AG09309 (cell line): ENCODE results near the gene TXLNA.

Experiments
- DNase-seq: peaks from one replicate; pipeline ENCODE4 v3.0.0-alpha.2; 2010; ENCODE audit warnings: low read depth
- H3K4me3 ChIP-seq: 2 replicates; pipeline ENCODE4 v1.5.1; 2011; ENCODE audit warnings: mild to moderate bottlenecking, low read depth, low read length, moderate library complexity; ENCODE audit not compliant: control insufficient read depth
- TF ChIP-seq, protein P1 (sequence below): IDR thresholded peaks from 2 replicates; pipeline ENCODE4 v1.5.1; 2011; ENCODE audit warnings: mild to moderate bottlenecking, low read depth, low read length, inconsistent platforms; ENCODE audit not compliant: insufficient read depth, control insufficient read depth; ENCODE audit errors: missing control alignments

TXLNA gene

DNA sequence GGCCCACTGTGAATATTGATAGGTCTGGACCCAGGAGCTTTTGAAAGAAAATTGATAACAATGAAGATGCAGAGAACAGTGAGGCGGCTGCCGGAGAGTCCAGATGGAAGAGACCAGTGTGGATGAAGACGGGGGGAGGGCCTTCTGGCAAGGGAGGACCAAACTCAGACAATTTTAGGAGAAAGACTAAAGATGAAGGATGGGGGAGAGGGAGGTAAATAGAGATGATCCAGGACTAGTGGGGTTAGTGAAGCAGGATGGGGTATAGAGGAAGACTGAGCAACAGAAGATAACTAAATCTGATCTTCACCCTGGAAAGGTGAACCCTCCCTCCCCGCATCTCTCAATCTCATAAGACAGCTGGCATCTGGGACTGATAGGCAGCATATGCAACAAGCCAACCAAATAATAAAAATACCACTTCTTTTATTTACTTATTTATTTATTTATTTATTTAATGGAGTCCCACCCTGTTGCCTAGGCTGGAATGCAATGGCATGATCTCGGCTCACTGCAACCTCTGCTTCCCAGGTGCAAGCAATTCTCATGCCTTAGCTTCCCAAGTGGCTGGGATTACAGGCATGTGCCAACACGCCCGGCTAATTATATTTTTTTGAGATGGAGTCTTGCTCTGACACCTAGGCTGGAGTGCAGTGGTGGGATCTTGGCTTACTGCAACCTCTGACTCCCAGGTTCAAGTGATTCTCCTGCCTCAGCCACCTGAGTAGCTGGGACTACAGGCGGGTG, 53.3 kb downstream of the TXLNA start:
- no peak for DNase-seq
- TF ChIP-seq, protein P1, sequence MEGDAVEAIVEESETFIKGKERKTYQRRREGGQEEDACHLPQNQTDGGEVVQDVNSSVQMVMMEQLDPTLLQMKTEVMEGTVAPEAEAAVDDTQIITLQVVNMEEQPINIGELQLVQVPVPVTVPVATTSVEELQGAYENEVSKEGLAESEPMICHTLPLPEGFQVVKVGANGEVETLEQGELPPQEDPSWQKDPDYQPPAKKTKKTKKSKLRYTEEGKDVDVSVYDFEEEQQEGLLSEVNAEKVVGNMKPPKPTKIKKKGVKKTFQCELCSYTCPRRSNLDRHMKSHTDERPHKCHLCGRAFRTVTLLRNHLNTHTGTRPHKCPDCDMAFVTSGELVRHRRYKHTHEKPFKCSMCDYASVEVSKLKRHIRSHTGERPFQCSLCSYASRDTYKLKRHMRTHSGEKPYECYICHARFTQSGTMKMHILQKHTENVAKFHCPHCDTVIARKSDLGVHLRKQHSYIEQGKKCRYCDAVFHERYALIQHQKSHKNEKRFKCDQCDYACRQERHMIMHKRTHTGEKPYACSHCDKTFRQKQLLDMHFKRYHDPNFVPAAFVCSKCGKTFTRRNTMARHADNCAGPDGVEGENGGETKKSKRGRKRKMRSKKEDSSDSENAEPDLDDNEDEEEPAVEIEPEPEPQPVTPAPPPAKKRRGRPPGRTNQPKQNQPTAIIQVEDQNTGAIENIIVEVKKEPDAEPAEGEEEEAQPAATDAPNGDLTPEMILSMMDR: no peak
- H3K4me3 ChIP-seq: no peak overlapping the region

DNA sequence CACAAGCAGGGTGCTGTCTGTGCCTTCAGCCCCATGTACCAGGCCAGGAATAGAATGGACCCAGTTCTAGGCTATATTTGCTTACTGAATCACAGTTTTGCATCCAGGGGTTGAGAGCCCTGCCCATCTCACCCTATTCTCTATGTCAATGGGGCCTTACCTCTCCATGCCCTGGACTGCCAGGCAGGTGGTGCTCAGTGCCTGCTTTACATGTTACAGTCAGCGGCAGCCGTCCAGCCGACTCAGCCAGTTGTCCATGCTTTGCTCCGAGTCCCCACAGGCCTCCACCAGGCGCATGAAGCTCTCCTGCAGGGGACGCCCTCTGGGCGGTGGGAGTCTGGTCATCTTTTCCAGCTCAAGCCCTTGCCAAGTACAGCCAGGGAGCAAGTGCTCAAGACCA, 55.3 kb downstream of the TXLNA start:
- H3K4me3 ChIP-seq: no peak overlapping the region
- TF ChIP-seq, protein P1: no peak
- no peak for DNase-seq

DNA sequence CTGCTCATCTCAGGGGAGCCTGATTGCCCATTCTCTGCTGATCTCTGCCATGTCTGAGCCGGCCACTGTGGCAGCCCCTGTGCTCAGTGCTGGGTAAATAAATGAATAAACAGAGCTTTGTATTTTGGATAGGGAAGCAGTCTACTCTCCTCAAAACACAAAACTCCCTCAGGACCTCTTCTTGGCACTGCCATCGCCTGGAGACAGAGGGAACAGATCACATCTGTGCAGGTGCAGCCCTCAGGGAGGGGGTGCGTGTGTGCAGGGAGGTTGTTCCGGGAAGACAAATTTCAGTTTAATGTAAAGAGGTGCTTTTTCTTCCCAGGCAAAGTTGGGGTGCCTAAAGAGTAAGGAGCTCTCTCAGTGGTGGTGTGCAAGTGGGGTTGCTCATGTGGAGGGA, 59.9 kb downstream of the TXLNA start:
- no peak overlapping the region for H3K4me3 ChIP-seq
- no peak for DNase-seq
- TF ChIP-seq, protein P1: no peak

DNA sequence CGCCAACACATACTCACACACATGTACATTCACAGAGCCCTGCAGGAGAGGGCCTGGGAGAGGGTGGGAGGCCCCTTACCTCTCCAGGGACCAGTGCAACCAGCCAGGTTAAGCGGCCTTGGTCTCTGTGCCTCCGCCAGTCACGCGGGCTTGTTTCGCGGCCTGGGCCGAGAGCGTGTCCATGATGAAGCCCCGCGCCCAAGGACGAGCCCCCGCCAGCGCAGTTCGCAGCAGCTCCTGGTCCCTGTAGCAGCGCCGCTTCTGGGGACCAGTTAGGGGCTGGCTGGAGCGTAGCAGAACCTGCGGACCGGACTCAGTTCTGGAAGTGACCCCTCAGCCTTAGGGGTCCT, 60.3 kb downstream of the TXLNA start:
- no peak for DNase-seq
- TF ChIP-seq, protein P1: no peak
- H3K4me3 ChIP-seq: peak overlapping the region; percentile 67; the same call in 1 of the 2 replicates

DNA sequence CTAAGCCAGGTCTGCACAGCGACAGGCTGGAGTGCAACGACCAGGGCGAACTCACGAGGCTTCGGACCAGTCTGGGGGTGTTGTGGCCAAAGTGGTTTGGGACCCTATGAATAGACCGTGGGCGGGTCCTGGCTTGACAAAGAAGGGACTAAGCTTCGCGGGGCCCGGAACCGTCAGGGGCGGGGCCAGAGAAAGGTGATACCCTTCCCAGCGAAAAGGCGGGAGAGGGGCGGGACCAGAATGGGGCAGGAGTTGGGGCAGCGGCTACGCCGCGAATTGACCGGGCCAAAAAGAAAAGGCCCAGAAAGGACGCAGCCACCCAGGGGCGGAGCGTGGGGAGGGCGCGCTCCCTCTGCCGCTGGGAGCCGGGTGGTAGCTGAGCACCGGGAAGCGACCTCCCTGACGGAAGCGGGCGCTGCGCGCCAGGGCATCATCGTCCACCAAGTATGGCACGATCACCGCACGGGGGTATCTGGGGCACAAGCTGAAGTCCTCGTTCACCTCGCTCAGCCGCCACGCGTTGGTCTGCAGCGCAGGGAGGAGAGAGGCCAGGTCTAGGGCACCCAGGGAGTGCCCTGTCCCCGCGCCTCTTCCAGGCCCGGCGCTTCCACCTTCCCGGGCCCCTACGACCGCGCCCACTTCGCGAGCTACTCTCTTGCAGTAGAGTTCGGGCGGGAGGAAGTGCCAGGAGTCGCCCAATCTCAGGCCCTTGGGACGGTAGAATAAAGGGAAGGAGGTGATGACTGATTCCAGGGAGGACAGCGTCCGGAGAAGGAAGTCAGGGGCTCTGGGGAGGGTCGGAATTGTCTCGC, 60.9 kb downstream of the TXLNA start:
- TF ChIP-seq, protein P1: peak; percentile 34
- no peak for DNase-seq
- peak overlapping the region; percentile 67 for H3K4me3 ChIP-seq

DNA sequence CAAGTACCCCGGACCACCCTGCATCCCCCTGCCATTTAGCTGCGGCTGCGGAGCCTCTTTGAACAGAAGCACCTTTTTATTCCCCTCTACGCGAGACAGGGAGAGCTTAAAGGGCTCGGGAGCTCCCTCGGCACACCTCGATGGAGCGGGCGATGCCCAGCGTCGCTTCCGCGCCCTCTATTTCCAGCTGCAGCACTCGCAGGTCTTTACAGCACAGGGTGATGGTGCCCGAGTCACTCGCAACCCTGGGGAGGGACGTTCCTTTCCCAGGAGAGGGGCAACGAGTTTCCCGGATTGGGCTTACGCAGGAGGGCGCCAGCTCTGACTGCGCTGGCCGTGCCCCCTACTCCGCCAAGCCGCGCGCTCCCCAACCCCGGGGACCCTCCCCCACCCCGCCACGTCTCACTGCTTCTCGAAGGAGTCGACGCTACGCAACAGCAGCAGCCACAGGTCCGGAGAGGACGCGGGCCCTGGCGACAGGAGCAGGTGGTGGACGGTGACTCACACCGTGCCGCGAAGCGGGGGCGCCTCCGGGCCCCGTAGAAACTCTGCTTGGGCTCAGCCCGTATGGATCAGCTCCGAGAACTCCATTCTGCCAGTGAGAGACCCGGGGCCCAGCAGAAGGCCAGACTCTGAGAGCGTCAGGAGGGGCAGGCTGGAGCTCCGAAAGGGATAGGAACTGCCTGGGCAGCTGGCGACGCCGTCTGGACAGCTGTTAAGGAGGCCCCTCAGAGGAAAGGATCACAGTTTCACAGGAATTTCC, 61.7 kb downstream of the TXLNA start:
- TF ChIP-seq, protein P1: peak; percentile 9
- DNase-seq: no peak
- peak overlapping the region; percentile 67 for H3K4me3 ChIP-seq
